OCI-LY1 (cell line): Measurements from ENCODE around the gene KBTBD12.

Experiments used
- EZH2 ChIP-seq: fragments of 200-600 bp; sonication (generic), shearing (Covaris generic); IDR thresholded peaks from 2 replicates; pipeline ENCODE4 v1.8.0; 2017; ENCODE audit warnings: borderline replicate concordance, mixed run types, mild to moderate bottlenecking, antibody characterized with exemption, low read length, moderate library complexity, mixed read lengths
- TF ChIP-seq, protein P1 (sequence below): fragments of 200-600 bp; sonication (generic), shearing (Covaris generic); IDR thresholded peaks from 2 replicates; pipeline ENCODE4 v1.5.1; 2017; ENCODE audit warnings: mild to moderate bottlenecking, antibody characterized with exemption, low read length, moderate library complexity, mixed read lengths

- TF ChIP-seq, protein P1, sequence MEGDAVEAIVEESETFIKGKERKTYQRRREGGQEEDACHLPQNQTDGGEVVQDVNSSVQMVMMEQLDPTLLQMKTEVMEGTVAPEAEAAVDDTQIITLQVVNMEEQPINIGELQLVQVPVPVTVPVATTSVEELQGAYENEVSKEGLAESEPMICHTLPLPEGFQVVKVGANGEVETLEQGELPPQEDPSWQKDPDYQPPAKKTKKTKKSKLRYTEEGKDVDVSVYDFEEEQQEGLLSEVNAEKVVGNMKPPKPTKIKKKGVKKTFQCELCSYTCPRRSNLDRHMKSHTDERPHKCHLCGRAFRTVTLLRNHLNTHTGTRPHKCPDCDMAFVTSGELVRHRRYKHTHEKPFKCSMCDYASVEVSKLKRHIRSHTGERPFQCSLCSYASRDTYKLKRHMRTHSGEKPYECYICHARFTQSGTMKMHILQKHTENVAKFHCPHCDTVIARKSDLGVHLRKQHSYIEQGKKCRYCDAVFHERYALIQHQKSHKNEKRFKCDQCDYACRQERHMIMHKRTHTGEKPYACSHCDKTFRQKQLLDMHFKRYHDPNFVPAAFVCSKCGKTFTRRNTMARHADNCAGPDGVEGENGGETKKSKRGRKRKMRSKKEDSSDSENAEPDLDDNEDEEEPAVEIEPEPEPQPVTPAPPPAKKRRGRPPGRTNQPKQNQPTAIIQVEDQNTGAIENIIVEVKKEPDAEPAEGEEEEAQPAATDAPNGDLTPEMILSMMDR = no peak
- no peak for TF ChIP-seq EZH2
These were observed 40.7 kb downstream of the KBTBD12 start for GRCh38 chr3:127955728-127956127.
